GM18909 (cell line): ENCODE results near the gene LGMN.

Experiments used
- ATAC-seq: cut with Tn5 transposase; IDR thresholded peaks from one replicate; pipeline ENCODE4 v1.9.1; 2021; ENCODE audit warnings: mild to moderate bottlenecking; ENCODE audit not compliant: unreplicated experiment, poor library complexity

LGMN gene

DNA sequence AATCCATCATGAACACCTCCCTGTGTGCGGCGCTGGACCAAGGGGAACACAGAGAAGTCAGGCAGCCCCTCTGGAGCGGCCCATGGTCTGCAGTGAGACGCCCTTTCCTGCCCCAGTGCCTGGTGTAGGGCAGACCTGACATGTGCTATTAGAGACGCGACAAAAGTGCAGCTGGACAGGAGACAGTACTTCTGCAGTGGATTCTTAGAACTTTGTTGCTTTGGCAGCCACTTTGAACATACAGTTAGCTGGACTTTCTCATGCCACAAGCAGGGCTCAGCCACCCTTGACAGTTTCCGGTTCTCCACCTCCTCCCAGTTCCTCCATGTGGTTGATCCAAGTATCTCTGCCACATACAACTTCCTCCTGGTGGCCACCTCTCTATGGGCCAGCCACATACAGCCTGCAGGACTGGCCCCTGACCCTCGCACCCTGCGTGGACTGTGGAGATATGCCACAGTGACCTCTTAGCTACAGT is 45.9 kb downstream of the LGMN start:
- no peak for ATAC-seq

DNA sequence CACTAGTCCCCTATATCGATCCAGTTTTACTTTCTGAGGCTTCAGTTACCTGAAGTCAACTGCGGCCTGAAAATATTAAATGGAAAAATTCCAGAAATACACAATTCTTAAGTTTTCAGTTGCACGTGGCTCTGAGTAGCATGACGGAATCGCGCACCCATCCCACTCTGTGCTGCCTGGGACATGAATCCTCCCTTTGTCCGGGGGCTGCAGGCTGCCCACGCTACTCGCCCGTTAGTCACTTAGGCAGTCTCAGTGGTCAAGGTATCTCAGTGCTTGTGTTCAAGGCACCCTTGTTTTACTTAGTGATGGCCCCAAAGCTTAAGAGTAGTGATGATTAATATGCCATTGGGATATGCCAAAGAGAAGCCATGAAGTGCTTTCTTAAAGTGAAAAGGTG is 46.6 kb downstream of the LGMN start:
- ATAC-seq, result no peak

DNA sequence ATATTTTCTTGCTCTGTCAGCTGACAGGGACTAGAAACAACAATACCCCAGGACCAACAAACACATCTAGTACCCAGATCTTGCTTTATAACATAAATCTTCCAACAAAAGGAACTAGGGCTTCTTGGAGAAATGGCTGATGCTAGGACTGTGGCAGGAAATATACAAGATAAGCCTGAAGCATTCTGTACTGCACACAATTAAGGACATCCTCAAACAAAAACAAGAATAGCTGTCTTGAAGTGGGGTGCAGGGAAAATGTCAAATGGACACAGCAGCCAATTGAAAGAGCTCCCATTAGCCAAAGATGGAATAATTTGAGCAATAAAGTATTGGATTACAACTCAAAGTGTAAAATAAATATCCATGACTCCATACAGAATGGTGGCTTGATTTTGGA is 50.0 kb downstream of the LGMN start:
- no peak for ATAC-seq

DNA sequence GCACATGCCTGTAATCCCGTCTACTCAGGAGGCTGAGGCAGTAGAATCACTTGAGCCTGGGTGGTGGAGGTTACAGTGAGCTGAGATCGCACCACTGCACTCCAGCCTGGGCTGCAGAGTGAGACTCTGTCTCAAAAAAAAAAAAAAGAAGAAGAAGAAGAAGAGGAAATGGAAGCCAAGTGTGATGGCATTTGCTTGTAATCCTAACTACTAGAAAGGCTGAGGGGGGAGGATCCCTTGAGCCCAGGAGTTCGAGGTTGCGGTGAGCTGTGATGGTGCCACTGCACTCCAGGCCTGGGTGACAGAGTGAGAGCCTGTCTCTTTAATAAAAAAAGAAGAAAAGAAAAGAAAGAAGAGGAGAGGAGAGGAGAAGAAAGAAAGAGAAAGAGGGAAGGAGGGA is 52.1 kb downstream of the LGMN start:
- ATAC-seq, result no peak

DNA sequence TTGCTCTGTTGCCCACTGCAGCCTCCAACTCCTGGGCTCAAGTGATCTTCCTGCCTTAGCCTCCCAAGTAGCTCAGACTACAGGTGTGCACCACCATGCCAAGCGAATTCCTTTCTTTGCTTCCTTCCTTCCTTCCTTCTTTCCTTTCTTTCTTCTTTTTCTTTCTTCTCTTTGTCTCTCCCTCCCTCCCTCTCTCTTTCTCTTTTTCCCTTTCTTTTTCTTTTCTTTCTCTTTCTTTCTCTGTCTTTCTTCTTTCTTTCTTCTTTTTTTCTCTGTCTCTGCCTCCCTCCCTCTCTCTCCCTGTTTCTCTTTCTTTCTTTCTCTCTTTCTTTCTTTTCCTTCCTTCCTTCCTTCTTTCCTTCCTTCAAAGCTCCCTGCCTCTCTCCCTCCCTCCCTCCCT is 52.9 kb downstream of the LGMN start:
- no peak for ATAC-seq

DNA sequence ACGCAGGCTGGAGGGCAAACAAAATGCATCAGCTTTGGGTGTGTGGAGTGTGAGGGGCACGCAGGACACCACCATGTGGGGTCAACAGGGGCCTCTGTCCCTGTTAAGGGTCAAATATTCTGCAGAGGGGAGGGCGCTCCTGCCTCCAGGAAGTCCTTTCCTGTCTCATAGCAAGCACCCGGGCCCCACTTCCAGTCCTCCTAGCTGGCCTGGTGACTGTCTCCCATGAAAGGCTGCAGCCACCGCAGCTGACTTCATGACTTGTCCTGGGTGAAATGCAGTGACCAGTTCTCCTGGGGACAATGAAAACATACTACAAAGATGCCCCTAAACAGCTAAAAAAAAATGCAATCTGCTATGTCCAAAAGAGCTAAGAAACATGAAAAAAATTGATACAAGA is 53.6 kb downstream of the LGMN start:
- no peak for ATAC-seq

DNA sequence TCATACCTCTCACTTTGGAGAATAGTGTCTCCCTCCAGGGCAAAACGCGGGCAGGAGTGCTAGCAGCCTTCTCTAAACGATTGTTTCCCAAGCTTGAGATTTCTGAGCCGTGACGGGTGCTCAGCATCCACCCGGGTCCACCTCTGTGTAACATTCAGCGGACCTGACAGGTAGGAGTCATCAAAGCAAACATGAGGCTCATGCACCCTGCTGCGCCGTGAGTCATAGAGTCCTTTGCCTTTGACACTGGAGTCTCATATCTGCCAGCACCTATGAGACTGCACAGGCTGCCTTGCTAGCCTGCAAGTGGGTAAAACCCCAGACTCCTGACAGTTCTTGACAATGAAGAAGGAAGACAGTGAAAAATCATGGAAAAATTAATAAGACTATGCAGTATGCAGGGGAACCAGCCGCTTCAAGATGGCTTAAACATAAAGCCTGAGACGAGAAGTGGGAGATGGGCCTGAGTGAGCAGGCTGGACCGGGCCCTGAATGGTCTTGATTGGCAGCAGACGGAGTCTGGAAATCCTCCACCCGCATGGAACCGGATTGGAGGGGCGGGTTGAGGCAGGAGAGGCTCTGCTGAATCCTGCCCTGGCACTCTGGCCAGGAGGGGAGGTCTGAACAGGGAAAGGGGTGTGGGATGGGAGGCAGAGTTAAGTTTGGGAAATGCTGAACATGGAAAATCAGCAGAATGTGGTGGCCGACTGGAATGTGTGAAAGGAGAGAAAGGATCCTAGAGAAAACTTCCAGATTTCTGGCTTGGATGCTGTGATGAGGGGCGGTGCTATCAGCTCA is 54.2 kb downstream of the LGMN start:
- ATAC-seq, result no peak

DNA sequence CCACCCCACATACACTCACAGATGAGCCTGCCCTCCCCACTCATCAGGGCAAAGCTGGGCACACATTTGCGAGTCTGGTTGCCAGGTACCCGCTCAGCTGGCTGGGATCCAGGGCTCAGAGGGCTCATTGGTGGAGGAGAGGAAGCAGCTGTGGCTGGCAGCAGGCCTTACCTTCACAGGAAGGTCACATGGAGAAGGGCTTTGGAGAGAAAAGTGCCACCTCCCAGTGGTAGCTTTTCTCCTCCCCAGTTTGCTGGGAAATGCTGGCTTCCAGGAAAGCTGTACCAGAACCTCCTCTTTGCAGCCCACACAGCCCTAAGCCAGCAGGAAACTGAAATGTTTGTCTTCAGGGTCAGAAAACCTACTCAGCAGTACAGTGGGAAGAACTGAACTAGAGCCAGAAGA is 55.6 kb downstream of the LGMN start:
- ATAC-seq, result no peak

DNA sequence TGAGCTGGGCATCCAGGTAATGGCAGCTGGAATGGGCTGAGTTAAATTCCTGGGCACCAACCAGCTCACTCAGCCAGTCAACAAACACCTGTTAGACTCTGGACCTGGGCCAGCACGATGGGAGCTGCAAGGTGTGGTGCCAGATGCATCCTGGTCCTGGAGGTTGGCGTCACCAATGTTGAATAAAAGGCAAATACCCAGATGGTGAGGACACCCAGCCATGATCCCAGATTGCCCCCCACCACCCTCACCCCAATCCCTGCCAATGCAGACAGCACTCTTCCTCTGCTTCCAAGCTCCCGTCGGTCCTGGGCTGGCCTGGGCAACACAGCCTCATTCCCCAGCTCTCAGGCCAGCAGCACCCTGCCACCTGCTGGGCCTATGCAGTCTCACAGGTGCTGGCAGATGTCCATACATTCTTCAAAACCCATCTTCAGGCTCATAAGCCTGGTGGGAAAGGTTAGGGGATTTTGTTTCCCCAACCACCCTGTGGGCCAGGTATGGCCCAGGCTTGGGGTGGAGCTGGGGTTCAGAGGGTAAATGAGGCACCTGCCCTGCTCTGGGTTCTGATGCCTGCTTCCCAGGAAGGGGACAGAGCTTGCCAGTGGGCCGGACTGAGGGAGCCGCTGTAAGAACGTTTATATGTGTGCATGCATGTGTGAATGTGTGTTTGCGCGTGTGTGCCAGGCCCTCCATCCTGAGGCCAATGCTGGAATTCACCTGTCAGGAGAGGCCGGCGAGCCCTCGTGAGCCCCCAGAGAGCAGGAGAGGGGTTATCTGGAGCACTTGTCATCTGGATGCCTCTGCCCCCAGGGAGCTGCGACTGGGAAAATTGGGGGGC is 58.0 kb downstream of the LGMN start:
- ATAC-seq, result no peak

DNA sequence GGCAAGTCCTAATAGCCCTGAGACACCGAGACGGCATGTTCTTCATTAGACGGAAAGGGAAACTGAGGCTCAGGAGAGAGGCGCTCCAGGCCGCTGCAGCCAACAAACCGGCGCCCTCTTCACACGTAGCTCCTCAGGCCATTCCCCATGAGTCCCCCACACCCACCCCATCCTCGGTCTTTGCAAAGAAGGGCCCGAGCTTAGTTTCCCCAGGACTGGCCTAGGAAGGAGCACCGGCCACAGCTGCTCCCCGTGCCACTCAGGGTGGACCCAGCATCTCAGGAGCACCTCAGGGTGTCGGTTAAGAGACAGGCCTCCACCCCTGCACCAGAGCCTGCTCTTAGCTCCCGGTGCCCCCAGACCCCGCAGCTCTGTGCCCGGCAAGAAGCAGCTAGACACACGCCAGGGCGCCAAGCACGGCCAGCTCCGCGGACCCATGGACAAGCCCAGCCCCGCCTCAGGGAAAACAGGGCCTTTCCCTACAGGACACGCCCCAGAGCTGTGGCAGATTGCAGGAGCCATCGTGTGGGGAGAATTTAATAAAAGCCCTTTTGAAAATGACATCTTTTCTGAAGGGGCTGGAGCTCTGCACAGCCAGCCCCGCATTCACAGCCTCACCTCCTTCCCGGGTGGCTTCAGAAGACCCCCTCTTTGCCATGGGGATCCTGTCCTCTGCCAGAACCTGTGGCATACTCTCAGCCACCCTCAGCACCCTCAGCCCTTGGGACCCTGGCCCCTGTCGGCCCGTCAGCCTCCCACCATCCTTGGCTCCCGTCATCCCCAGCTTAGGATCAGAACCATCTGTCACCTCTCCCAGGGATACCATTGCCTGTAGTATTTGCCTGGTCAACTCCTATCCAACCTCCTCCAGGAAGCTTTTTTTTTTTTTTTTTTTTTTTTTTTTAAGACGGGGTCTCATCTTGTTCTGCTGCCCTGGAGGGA is 59.7 kb downstream of the LGMN start:
- ATAC-seq, result no peak

DNA sequence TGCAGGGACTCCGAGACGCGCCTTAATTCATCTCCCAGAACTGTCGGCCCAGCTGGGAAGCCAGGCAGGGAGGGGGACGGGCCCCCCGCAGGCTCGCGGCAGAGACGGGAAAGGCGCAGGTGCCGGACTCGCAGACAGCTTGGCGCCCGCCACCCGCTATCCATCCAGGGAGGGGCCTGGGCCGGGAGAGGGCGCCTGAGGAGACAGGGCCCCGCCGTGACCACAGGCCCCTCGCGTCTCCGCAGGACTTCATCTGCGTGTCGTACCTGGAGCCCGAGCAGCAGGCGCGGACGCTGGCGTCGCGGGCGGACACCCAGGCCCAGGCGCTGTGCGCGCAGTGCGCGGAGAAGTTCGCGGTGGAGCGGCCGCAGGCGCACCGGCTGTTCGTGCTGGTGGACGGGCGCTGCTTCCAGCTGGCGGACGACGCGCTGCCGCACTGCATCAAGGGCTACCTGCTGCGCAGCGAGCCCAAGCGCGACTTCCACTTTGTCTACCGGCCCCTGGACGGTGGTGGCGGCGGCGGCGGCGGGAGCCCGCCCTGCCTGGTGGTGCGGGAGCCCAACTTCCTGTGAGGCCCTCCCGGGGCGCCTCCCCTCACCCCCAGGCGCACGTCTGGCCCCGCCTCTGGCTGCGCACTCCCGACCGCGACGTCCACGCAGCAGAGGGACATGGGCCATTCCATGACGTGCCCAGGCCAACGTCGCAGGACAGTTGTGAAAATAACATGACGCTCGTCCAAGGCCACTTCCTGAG is 60.6 kb downstream of the LGMN start:
- ATAC-seq, result no peak

DNA sequence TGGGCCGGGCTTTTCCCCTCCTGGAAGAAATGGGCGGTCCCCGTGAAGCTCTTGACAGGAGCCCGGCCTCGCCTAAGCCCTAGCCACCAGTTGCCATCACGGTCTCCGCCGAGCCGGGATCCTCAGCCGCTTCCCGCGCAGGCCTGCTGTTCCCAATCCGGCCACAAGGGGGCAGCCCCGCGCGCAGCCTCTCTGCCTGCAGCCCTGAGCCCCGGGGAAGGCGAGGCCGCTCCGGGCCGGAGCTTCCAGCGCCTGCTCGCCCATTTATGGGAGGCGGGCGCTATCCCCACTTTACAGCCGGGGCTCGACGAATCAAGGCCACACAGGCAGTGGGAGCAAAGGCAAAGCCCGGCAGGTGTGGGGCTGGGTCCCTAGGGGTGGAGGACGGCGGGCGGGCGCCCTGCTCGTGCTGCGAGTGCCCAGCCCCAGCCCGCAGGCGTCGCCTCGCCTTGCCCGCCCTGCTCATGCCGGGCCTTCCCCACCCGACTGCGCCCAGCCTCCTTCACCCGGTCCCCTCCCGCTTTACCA is 61.5 kb downstream of the LGMN start:
- no peak for ATAC-seq

DNA sequence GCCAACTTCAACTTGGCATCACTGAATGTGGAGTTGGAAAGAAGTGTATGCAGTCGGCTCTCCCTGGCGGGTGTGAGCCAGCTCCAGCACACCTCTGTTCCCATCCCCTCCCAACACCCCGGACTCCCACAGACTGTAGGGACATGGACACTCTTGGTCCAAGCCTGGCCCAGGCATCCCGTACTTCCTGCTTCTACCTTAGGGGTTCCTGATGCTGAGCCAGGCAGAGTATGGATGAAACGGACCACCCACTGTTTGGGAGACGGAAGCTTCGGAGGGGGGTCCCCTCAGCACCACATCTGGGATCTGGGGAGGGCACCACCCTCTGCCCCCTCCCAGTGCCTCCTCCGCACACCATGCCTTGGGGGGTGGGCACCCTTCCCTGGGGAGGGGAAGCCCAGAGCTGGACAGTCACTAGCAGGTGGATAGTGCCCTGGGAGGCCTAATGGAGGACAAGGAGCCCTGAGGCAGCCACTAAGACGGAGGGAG is 62.0 kb downstream of the LGMN start:
- no peak for ATAC-seq

DNA sequence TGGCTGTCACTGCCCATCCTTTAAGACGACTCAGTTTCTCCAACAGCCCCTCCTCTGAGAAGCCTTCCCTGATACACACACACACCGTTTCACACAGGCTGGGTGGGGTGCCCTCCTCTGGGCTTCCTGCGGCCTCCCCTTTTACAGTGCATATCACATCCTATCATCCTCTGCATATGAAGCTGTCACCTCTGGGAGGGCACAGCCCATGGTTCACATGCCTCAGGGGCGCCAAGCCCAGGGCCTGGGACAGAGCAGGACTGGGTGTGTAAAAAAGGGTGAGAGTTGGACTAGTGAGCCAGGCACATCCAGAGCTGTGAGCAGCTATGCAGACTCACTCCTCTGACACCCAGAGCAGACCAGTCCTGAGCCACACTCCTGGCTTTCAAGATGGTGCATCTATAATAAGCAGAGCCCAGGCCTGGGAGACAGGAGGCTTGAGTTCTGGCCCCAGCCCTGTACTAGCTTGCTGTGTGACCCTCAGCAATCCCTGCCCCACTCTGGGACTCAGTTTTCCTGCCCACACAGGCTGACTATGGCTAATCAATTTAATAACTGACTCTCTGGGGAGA is 62.6 kb downstream of the LGMN start:
- ATAC-seq, result no peak

DNA sequence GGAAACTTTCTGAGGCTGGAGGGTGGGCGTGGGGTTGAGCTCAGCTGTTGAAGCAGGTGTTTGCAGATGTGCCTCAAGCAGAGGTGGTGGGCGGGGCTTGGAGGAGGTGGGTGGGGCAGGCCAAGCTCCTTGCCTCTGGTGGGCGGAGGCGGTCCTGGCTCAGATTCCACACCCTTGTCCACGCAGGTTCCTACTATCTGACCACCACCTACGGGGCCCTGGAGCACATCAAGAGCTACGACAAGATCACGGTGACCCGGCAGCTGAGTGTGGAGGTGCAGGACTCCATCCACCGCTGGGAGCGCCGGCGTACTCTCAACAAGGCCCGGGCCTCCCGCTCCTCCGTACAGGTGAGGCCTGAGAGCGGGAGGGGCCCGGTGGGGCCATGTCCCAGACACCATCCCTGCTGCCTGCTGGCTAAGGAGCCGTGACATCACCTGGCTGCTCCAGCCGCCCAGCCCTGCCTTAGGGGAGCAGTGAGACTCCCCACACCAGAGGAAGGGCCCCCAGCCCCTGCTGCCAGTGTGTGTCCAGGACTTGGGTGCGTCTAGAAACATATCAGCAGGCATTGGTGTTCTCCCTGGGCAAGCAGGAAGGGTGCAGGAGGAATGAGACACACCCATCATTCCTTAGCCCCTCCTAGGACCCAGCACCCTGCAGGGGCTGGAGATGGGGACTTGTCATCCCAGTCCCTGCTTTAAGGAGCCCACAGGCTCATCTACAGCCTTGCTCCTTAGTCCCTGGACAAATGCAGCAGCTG is 63.4 kb downstream of the LGMN start:
- no peak for ATAC-seq

DNA sequence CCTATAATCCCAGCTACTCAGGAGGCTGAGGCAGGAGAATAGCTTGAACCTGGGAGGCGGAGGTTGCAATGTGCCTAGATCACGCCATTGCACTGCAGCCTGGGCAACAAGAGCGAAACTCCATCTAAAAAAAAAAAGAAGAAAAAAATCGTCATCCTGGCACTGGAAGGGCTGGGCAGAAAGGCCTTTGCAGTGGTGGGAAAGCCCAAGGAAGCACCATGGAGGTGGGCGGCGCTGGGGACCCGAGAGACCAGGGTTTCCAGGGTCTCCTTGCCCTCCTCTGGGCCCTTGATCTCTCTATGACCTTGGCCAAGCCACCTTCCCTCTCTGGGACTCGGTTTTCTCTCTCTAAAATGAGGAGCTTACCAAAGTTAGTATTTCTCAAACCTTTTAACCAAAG is 65.4 kb downstream of the LGMN start:
- no peak for ATAC-seq

DNA sequence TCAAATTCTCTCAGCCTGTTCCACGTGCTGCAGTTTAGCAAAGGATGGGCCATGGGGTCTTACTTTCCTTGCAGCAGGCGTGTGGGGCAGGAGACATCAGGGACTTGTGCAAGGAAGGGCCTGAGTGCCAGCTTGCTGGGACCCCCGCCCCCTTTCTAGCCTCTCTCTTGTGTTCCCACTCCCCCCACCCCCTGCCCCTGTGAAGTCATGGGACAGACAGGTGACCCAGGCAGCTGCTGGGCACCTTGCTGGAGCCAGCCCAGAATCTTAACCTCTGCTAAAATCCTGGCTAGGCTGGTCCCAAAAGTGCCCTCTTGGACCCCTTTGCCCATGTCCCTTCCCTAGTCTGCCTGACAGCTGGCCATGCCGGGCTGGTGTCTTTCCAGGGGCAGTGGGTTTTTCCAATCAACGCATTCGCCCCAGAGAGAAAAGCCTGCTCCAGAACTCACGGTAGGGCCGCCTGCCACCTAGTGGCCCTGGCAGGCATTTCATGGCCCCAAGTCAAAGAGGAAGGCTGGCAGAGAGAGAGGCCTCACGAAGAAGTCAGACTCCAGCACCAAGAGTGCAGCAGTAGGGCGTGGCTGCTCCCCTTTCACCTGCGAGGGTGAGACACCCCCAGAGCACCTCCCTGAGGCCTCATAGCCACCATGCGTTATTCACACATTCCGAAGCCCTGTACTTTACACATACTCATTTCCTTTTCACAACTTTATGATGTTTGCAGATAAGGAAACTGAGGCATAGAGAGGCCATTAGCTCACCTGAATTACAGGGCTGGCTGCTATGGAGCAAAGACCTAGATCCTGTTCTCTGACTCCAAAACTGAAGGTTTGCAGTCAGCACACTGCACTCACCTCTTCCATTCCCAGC is 67.4 kb downstream of the LGMN start:
- ATAC-seq, result no peak
